ENCODE measurements around the gene USP11. TPM values are rescaled to one million over a fixed set of nuclear protein-coding genes. Genes with fewer than 3 reads are reported as not detected.

Gene USP11
- total RNA-seq, 6 donors from 2014 or later = 42.9 to 103 (median 60.0) TPM

DNA sequence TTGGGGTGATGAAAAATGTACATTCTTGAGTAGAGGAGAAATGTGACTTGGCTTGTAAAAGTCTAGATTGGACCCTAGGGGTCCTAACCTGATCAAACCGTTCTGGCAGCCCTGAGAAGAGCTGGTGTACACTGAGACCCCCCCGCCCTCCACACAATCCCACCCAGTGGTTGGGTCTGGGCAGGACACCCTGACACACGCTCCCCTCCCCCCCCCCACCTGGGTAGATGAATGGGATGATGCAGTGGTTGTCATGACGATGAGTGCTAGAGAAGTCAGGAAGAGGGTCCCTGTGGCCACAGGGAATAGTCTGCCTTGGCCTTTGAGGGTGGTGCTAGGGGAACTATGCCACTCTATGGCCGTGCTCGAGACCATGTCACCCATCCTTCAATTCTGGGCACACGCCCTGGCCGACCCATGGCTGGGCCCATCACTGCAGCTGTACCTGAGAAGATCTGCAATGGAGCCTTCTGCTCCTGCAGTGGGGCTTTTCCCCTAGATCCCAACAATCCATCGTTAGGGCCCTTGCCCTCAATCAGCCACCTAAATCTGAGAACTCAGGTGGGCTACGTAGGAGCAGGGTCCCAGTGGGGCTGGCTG, 10.0 kb upstream of the USP11 start:
- no peak for ATAC-seq (ENCODE audit: low FRiP score in 2 of 2)
- TF ChIP-seq POLR2A (IDR thresholded peaks at IDR 0.05) = no peak
- TF ChIP-seq POLR2AphosphoS5 (IDR thresholded peaks at IDR 0.05) = no peak
- no peak for TF ChIP-seq EP300 (IDR thresholded peaks at IDR 0.05)
- TF ChIP-seq, protein P1, sequence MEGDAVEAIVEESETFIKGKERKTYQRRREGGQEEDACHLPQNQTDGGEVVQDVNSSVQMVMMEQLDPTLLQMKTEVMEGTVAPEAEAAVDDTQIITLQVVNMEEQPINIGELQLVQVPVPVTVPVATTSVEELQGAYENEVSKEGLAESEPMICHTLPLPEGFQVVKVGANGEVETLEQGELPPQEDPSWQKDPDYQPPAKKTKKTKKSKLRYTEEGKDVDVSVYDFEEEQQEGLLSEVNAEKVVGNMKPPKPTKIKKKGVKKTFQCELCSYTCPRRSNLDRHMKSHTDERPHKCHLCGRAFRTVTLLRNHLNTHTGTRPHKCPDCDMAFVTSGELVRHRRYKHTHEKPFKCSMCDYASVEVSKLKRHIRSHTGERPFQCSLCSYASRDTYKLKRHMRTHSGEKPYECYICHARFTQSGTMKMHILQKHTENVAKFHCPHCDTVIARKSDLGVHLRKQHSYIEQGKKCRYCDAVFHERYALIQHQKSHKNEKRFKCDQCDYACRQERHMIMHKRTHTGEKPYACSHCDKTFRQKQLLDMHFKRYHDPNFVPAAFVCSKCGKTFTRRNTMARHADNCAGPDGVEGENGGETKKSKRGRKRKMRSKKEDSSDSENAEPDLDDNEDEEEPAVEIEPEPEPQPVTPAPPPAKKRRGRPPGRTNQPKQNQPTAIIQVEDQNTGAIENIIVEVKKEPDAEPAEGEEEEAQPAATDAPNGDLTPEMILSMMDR (IDR thresholded peaks at IDR 0.05) = no peak
- 90 to 96% methylated on average over 2 to 10 of the region's 10 CpGs for WGBS, 2 donors
- Histone ChIP-seq H3K4me1 (peaks cover 3 to 23% (median 13%) of the 10 kb centered on the region in 4 donors), H3K27me3 (no peaks in the 10 kb centered on the region), H3K36me3 (peaks cover 0 to 49% (median 35%) of the 10 kb centered on the region in 4 donors), H3K9me3 (no peaks in the 10 kb centered on the region), H3K27ac (no peak overlapping the region), H3K4me3 (no peak overlapping the region)
- no peak for DNase-seq

DNA sequence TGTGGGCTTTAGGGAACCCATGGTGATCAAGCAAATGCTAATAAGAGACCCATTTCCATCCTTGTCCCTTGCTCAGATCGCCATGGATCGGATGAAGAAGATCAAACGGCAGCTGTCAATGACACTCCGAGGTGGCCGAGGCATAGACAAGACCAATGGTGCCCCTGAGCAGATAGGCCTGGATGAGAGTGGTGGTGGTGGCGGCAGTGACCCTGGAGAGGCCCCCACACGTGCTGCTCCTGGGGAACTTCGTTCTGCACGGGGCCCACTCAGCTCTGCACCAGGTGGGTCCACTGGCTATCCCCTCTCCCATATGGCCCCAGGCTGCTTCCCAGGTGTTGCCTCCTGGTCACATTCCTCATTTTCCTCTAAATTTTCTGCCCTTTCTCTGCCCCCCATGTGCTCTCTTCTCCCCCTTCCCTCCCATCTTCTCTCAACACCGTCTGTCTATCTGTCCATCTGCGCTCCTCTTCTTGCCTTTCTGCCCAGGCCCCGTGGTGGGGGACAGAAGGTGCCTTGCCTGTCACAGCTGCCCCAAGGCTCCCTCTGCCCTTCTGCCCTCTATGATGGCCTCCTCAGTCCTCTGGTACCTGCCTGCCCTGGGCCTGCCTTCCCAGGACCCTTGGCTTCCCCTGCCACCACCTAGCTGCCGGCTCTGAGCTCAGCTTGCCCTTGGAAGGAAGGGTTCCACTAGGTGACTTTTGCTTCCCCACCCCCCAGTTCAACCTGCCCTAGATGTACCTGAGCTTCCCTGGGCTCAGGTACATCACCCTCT, 9.1 kb upstream of the USP11 start:
- H3K27ac ChIP-seq = no peak overlapping the region
- no peaks in the 10 kb centered on the region for H3K9me3 ChIP-seq
- H3K36me3 ChIP-seq = peaks cover 0 to 54% (median 38%) of the 10 kb centered on the region in 4 donors
- WGBS, 2 donors = 88 to 95% methylated on average over 7 to 13 of the region's 13 CpGs
- no peak for ATAC-seq (ENCODE audit: low FRiP score in 2 of 2)
- DNase-seq = no peak
- TF ChIP-seq, protein P1 (IDR thresholded peaks at IDR 0.05) = no peak
- TF ChIP-seq EP300 (IDR thresholded peaks at IDR 0.05) (no peak), POLR2A (IDR thresholded peaks at IDR 0.05) (no peak), POLR2AphosphoS5 (IDR thresholded peaks at IDR 0.05) (no peak)
- no peak overlapping the region for H3K4me3 ChIP-seq
- H3K4me1 ChIP-seq = peaks cover 3 to 23% (median 13%) of the 10 kb centered on the region in 4 donors
- no peaks in the 10 kb centered on the region for H3K27me3 ChIP-seq

DNA sequence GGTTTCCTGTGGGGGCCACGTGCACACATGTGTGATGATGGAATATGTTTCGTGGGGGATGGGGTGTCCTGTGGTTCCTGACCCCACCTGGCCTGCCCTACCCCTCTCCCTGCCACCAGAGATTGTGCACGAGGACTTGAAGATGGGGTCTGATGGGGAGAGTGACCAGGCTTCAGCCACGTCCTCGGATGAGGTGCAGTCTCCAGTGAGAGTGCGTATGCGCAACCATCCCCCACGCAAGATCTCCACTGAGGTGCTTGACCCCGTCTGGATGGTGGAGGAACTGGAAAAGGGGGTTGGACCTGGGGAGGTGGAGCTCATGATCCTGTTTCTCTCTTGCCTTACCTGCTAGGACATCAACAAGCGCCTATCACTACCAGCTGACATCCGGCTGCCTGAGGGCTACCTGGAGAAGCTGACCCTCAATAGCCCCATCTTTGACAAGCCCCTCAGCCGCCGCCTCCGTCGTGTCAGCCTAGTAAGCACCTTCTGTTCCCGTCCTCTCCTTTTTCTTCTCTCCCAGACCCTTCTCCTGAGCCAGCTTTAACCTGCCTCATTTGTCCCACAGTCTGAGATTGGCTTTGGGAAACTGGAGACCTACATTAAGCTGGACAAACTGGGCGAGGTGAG, 8.4 kb upstream of the USP11 start:
- no peak for ATAC-seq (ENCODE audit: low FRiP score in 2 of 2)
- Histone ChIP-seq H3K4me1 (peaks cover 3 to 16% (median 11%) of the 10 kb centered on the region in 4 donors), H3K9me3 (no peaks in the 10 kb centered on the region), H3K27me3 (no peaks in the 10 kb centered on the region), H3K36me3 (peaks cover 0 to 62% (median 40%) of the 10 kb centered on the region in 4 donors), H3K27ac (no peak overlapping the region), H3K4me3 (no peak overlapping the region)
- no peak for DNase-seq
- 95% methylated on average over 13 to 17 of the region's 17 CpGs for WGBS, 2 donors
- TF ChIP-seq POLR2A (IDR thresholded peaks at IDR 0.05) = no peak
- TF ChIP-seq, protein P1 (IDR thresholded peaks at IDR 0.05) = no peak
- TF ChIP-seq EP300 (IDR thresholded peaks at IDR 0.05) = no peak
- TF ChIP-seq POLR2AphosphoS5 (IDR thresholded peaks at IDR 0.05) = no peak

DNA sequence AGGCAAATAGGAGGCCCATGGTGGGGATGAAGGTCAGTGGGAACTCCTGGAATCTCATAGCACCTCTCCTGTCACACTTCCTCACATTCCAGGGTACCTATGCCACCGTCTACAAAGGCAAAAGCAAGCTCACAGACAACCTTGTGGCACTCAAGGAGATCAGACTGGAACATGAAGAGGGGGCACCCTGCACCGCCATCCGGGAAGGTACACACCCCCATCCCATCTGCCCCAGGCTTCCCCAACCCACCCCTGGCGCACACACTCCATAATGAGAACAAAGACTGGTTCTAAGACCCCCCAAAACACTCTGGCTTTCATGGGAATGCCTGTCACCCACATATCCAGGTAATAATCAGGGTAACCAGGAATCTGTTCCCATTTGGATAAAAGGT, 7.9 kb upstream of the USP11 start:
- H3K27me3 ChIP-seq = no peaks in the 10 kb centered on the region
- no peaks in the 10 kb centered on the region for H3K9me3 ChIP-seq
- H3K4me3 ChIP-seq = no peak overlapping the region
- H3K27ac ChIP-seq = no peak overlapping the region
- DNase-seq (no peak), ATAC-seq (ENCODE audit: low FRiP score in 2 of 2) (no peak)
- no peak for TF ChIP-seq POLR2A (IDR thresholded peaks at IDR 0.05)
- 95% methylated on average over 4 of the region's 4 CpGs; no CpG with 5 or more reads in 1 of the 2 donors for WGBS, 2 donors
- H3K4me1 ChIP-seq = peaks cover 2 to 11% (median 7%) of the 10 kb centered on the region in 4 donors
- peaks cover 0 to 65% (median 40%) of the 10 kb centered on the region in 4 donors for H3K36me3 ChIP-seq

DNA sequence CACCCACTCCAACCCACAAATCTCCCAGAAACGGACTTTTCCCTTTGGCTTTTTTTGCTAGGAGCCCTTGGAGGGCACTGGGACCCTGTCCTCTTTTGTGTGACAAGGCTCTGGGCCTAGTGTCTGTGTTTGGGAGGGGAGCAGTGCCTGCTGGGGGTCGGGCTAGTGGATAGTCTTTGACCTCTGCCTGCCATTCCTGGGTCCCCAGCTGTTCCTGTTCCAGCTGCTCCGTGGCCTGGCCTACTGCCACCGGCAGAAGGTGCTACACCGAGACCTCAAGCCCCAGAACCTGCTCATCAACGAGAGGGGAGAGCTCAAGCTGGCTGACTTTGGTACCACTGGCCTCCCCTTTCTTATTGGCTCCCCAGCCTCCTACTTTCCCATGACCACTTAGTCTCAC, 6.7 kb upstream of the USP11 start:
- ATAC-seq (ENCODE audit: low FRiP score in 2 of 2) = no peak
- 93% methylated on average over 6 of the region's 6 CpGs; no CpG with 5 or more reads in 1 of the 2 donors for WGBS, 2 donors
- Histone ChIP-seq H3K36me3 (peaks cover 0 to 65% (median 40%) of the 10 kb centered on the region in 4 donors), H3K9me3 (no peaks in the 10 kb centered on the region), H3K27ac (no peak overlapping the region), H3K27me3 (no peaks in the 10 kb centered on the region), H3K4me1 (no peaks in the 10 kb centered on the region), H3K4me3 (no peak overlapping the region)
- TF ChIP-seq, protein P1 (IDR thresholded peaks at IDR 0.05) = no peak
- no peak for TF ChIP-seq EP300 (IDR thresholded peaks at IDR 0.05)
- TF ChIP-seq POLR2A (IDR thresholded peaks at IDR 0.05) = no peak
- no peak for TF ChIP-seq POLR2AphosphoS5 (IDR thresholded peaks at IDR 0.05)
- DNase-seq = no peak

Measured in upper lobe of left lung (tissue), 6 donors.